Measurements from ENCODE around the gene PAPPA2. TPM values are rescaled to one million over a fixed set of nuclear protein-coding genes. Genes with fewer than 3 reads are reported as not detected.

PAPPA2 gene
- total RNA-seq, 1 experiment from 2014 or later, result not detected

GRCh38 chr1:176434234-176434633 is 28.7 kb upstream of the PAPPA2 start:
- intact Hi-C loops (cut with micrococcal nuclease), result no loop called here
- no TSS peak for BruUV-seq (replicated peaks)
- ChIA-PET POLR2A (ENCODE audit: unreplicated experiment) (no interaction called here), CTCF (no interaction called here)
- no peak overlapping the region for H3K27ac ChIP-seq (ENCODE audit: low read length)
- no peaks in the 10 kb centered on the region; the same call in 1 of the 2 replicates for H3K27me3 ChIP-seq (ENCODE audit: low read length)
- no peak overlapping the region for H3K9ac ChIP-seq (ENCODE audit: low read length)
- H2AFZ ChIP-seq (ENCODE audit: low read length), result no peak overlapping the region
- H4K20me1 ChIP-seq (ENCODE audit: low read length), result no peaks in the 10 kb centered on the region
- TF ChIP-seq EZH2phosphoT487 (IDR thresholded peaks at IDR 0.05; ENCODE audit: borderline replicate concordance, low read length) (no peak), CTCF (conservative IDR thresholded peaks at IDR 0.05; ENCODE audit: low read depth, low read length) (no peak), EZH2 (IDR thresholded peaks at IDR 0.05; ENCODE audit: low read length, unreplicated experiment) (no peak)
- H3F3A ChIP-seq (ENCODE audit: low read length, unreplicated experiment), result no peaks in the 10 kb centered on the region
- no peak overlapping the region for H3K4me2 ChIP-seq (ENCODE audit: low read length)
- H3K79me2 ChIP-seq (ENCODE audit: low read length), result no peaks in the 10 kb centered on the region
- H3K9me3 ChIP-seq (ENCODE audit: low read length), result no peaks in the 10 kb centered on the region
- no peak overlapping the region for H3K4me3 ChIP-seq (ENCODE audit: low read length)
- ATAC-seq (no peak), DNase-seq (no peak)
- no peaks in the 10 kb centered on the region for H3K4me1 ChIP-seq (ENCODE audit: insufficient read depth, low read length)
- H3K36me3 ChIP-seq (ENCODE audit: low read depth, low read length), result no peaks in the 10 kb centered on the region
- H3K9me2 ChIP-seq (replicated peaks; ENCODE audit: low read length), result no peaks in the 10 kb centered on the region

- intact Hi-C loops (cut with micrococcal nuclease), result no loop called here
- Histone ChIP-seq H3F3A (ENCODE audit: low read length, unreplicated experiment) (no peaks in the 10 kb centered on the region), H3K4me2 (ENCODE audit: low read length) (no peak overlapping the region), H3K27ac (ENCODE audit: low read length) (no peak overlapping the region), H3K9me2 (replicated peaks; ENCODE audit: low read length) (no peaks in the 10 kb centered on the region), H3K27me3 (ENCODE audit: low read length) (no peaks in the 10 kb centered on the region; the same call in 1 of the 2 replicates), H3K4me3 (ENCODE audit: low read length) (no peak overlapping the region), H3K36me3 (ENCODE audit: low read depth, low read length) (no peaks in the 10 kb centered on the region), H4K20me1 (ENCODE audit: low read length) (no peaks in the 10 kb centered on the region), H3K9me3 (ENCODE audit: low read length) (no peaks in the 10 kb centered on the region), H3K9ac (ENCODE audit: low read length) (no peak overlapping the region), H3K4me1 (ENCODE audit: insufficient read depth, low read length) (no peaks in the 10 kb centered on the region), H2AFZ (ENCODE audit: low read length) (no peak overlapping the region), H3K79me2 (ENCODE audit: low read length) (no peaks in the 10 kb centered on the region)
- ATAC-seq (no peak), DNase-seq (no peak)
- ChIA-PET CTCF (no interaction called here), POLR2A (ENCODE audit: unreplicated experiment) (no interaction called here)
- no peak for TF ChIP-seq EZH2 (IDR thresholded peaks at IDR 0.05; ENCODE audit: low read length, unreplicated experiment)
- no TSS peak for BruUV-seq (replicated peaks)
Measured at GRCh38 chr1:176436251-176436650, 26.7 kb upstream of the PAPPA2 start.

GRCh38 chr1:176440176-176440575 is 22.8 kb upstream of the PAPPA2 start:
- Histone ChIP-seq H3K4me1 (ENCODE audit: insufficient read depth, low read length) (no peaks in the 10 kb centered on the region), H3F3A (ENCODE audit: low read length, unreplicated experiment) (no peaks in the 10 kb centered on the region), H3K27me3 (ENCODE audit: low read length) (no peaks in the 10 kb centered on the region; the same call in 1 of the 2 replicates), H3K9ac (ENCODE audit: low read length) (no peak overlapping the region), H3K27ac (ENCODE audit: low read length) (no peak overlapping the region), H3K36me3 (ENCODE audit: low read depth, low read length) (no peaks in the 10 kb centered on the region), H3K9me3 (ENCODE audit: low read length) (no peaks in the 10 kb centered on the region), H4K20me1 (ENCODE audit: low read length) (no peaks in the 10 kb centered on the region), H3K4me3 (ENCODE audit: low read length) (no peak overlapping the region), H2AFZ (ENCODE audit: low read length) (no peak overlapping the region), H3K9me2 (replicated peaks; ENCODE audit: low read length) (no peaks in the 10 kb centered on the region), H3K4me2 (ENCODE audit: low read length) (no peak overlapping the region), H3K79me2 (ENCODE audit: low read length) (no peaks in the 10 kb centered on the region)
- no TSS peak for BruUV-seq (replicated peaks)
- POLR2A ChIA-PET (ENCODE audit: unreplicated experiment), result no interaction called here
- DNase-seq (no peak), ATAC-seq (no peak)
- TF ChIP-seq EZH2 (IDR thresholded peaks at IDR 0.05; ENCODE audit: low read length, unreplicated experiment), result no peak
- TF ChIP-seq CTCF (conservative IDR thresholded peaks at IDR 0.05; ENCODE audit: low read depth, low read length), result no peak
- TF ChIP-seq EZH2phosphoT487 (IDR thresholded peaks at IDR 0.05; ENCODE audit: borderline replicate concordance, low read length), result no peak
- intact Hi-C loops (cut with micrococcal nuclease), result no loop called here
- CTCF ChIA-PET, result no interaction called here
